B cell (primary cell): ENCODE data around the gene HTRA2. TPM values are rescaled to one million over a fixed set of nuclear protein-coding genes. Genes with fewer than 3 reads are reported as not detected.

Experiments
- ATAC-seq: fragments of 200-7000 bp; cut with Tn5 transposase; one replicate; pipeline ENCODE4 v1.10.0; 2021; ENCODE audit warnings: low read depth, mild to moderate bottlenecking, moderate number of reproducible peaks, moderate library complexity
- CTCF ChIA-PET: fragments of 350-600 bp; sonication (Branson Sonifier 250); formaldehyde crosslinking; loops from one replicate; lab custom pipeline; 2021; ENCODE audit warnings: antibody characterized with exemption, inconsistent platforms; lab: Charles Lee
- POLR2A ChIA-PET: fragments of 350-600 bp; sonication (Branson Sonifier 250); formaldehyde crosslinking; loops from one replicate; lab custom pipeline; 2021; ENCODE audit warnings: antibody characterized with exemption; lab: Charles Lee
- DNase-seq: peaks from one replicate; pipeline ENCODE4 v3.0.0; 2013
- H2AFZ ChIP-seq: 2 replicates; pipeline ENCODE4 v1.6.1; 2012; ENCODE audit warnings: mild to moderate bottlenecking, low read depth, low read length; ENCODE audit not compliant: insufficient read depth, poor library complexity, severe bottlenecking
- H3K27ac ChIP-seq, 2 donors: 1 replicate in 1 of 2; 2 replicates in 1 of 2; pipeline ENCODE4 v1.5.1; 2012 to 2013; ENCODE audit warnings: low read length in 2 of 2, mild to moderate bottlenecking in 2 of 2, moderate library complexity in 1 of 2
- H3K27me3 ChIP-seq, 4 experiments: fragments of 200-600 bp in 1 of 4; sonication (generic) in 1 of 4; replicated peaks in 1 of 4; 1 replicate in 2 of 4; 2 replicates in 2 of 4; pipeline versions ENCODE4 v1.6.1 to v1.7.0; 2013 to 2016; ENCODE audit warnings: low read length in 3 of 4, mild to moderate bottlenecking in 2 of 4, mixed read lengths in 1 of 4, moderate library complexity in 1 of 4; ENCODE audit not compliant: insufficient read depth in 4 of 4, control insufficient read depth in 3 of 4; ENCODE audit errors: control extremely low read depth in 1 of 4
- H3K36me3 ChIP-seq, 2 experiments: replicated peaks in 1 of 2; 1 replicate in 1 of 2; 2 replicates in 1 of 2; pipeline versions ENCODE4 v1.6.1 to v1.7.1; 2013; ENCODE audit warnings: low read length in 1 of 2; ENCODE audit not compliant: insufficient read depth in 2 of 2, control insufficient read depth in 1 of 2; ENCODE audit errors: control extremely low read depth in 1 of 2, extremely low read depth in 1 of 2
- H3K4me1 ChIP-seq, 2 donors: fragments of 200-600 bp in 1 of 2; sonication (generic) in 1 of 2; 1 replicate in 1 of 2; 2 replicates in 1 of 2; pipeline versions ENCODE4 v1.5.1 to v1.6.1; 2013 to 2017; ENCODE audit warnings: low read length in 2 of 2; ENCODE audit not compliant: control insufficient read depth in 2 of 2, insufficient read depth in 2 of 2
- H3K4me2 ChIP-seq: replicated peaks from 2 replicates; pipeline ENCODE3; 2012; ENCODE audit warnings: mild to moderate bottlenecking, low read depth, low read length; ENCODE audit not compliant: poor library complexity, severe bottlenecking
- H3K4me3 ChIP-seq, 5 experiments: fragments of 200-600 bp in 1 of 5; sonication (generic) in 1 of 5; 1 replicate in 3 of 5; 2 replicates in 2 of 5; pipeline versions ENCODE4 v1.5.1 to v1.7.0; 2011 to 2016; ENCODE audit warnings: low read length in 4 of 5, mild to moderate bottlenecking in 4 of 5, low read depth in 2 of 5, control low read depth in 1 of 5, moderate library complexity in 1 of 5; ENCODE audit not compliant: insufficient read depth in 1 of 5; ENCODE audit errors: control extremely low read depth in 1 of 5, extremely low read depth in 1 of 5
- H3K79me2 ChIP-seq: fragments of 200-600 bp; sonication (generic); one replicate; pipeline ENCODE4 v1.6.0; 2016; ENCODE audit warnings: low read length; ENCODE audit not compliant: control insufficient read depth, insufficient read depth
- H3K9ac ChIP-seq: fragments of 200-600 bp; sonication (generic); 2 replicates; pipeline ENCODE4 v1.6.1; 2017; ENCODE audit warnings: mild to moderate bottlenecking, low read length, moderate library complexity
- H3K9me3 ChIP-seq, 3 donors: one replicate each; pipeline versions ENCODE4 v1.6.1 to v1.7.1; 2013; ENCODE audit warnings: low read length in 2 of 3; ENCODE audit not compliant: control insufficient read depth in 2 of 3, insufficient read depth in 1 of 3; ENCODE audit errors: control extremely low read depth in 1 of 3
- H4K20me1 ChIP-seq: 2 replicates; pipeline ENCODE4 v1.6.0; 2012; ENCODE audit warnings: mild to moderate bottlenecking, low read length; ENCODE audit not compliant: insufficient read depth, control insufficient read depth, poor library complexity, severe bottlenecking
- H3K27ac Mint-ChIP-seq: one replicate; pipeline ENCODE4 v1.8.0; 2021; ENCODE audit warnings: mixed read lengths
- H3K27me3 Mint-ChIP-seq: one replicate; pipeline ENCODE4 v1.8.0; 2021; ENCODE audit warnings: mixed read lengths
- H3K4me1 Mint-ChIP-seq: one replicate; pipeline ENCODE4 v1.8.0; 2021; ENCODE audit warnings: mixed read lengths
- H3K4me3 Mint-ChIP-seq: one replicate; pipeline ENCODE4 v1.8.0; 2021; ENCODE audit warnings: mixed read lengths
- H3K9me3 Mint-ChIP-seq: one replicate; pipeline ENCODE4 v1.8.0; 2022; ENCODE audit warnings: mixed read lengths; ENCODE audit not compliant: insufficient read depth
- CTCF ChIP-seq: fragments of 200-600 bp; IDR thresholded peaks from one replicate; pipeline ENCODE4 v1.8.0; 2022; ENCODE audit warnings: antibody characterized with exemption, mild to moderate bottlenecking
- EZH2 ChIP-seq: IDR thresholded peaks from 2 replicates; pipeline ENCODE4 v1.6.1; 2012; ENCODE audit warnings: borderline replicate concordance, low read depth, mild to moderate bottlenecking, moderate library complexity, low read length; ENCODE audit not compliant: insufficient read depth, poor library complexity, severe bottlenecking
- WGBS: methylation state at CpG from one replicate; pipeline ENCODE4 v1.1.5; 2013; ENCODE audit warnings: missing lambda C conversion rate; ENCODE audit not compliant: insufficient coverage; 5-methylcytosine and 5-hydroxymethylcytosine counted together
- intact Hi-C: fragments of 100-400 bp; cut with micrococcal nuclease; formaldehyde crosslinking; loops from one replicate; pipeline ENCODE4 v1.10.0; 2022
- polyA plus RNA-seq: library from polyadenylated mRNA; depleted of rRNA; stranded (reverse); fragments of >200 nt; gene quantifications from 2 replicates; pipeline ENCODE4 v1.2.3, GENCODE V29; 2012
- total RNA-seq, 2 donors: library from RNA; stranded (reverse); fragments of 120-200 nt in 1 of 2; gene quantifications; 1 replicate in 1 of 2; 2 replicates in 1 of 2; pipeline versions ENCODE4 v1.2.3 to v1.2.4, GENCODE V29; 2013 to 2022

HTRA2 gene
- total and polyA plus RNA-seq, 2 donors (not counting 1 experiment from before 2014, with no cell fraction given), result 52.8 to 111 TPM

GRCh38 chr2:74530239-74531187 lies 780 bp downstream of the HTRA2 start:
- Histone ChIP-seq H4K20me1 (peaks cover 17% of the 10 kb centered on the region), H3K4me2 (peak overlapping the region; percentile 95), H3K4me3 (peak overlapping the region; percentile 62 to 98 (median 70)), H3K36me3 (peaks cover 0 to 47% of the 10 kb centered on the region in 2 experiments), H3K27me3 (no peaks in the 10 kb centered on the region), H3K9ac (peak overlapping the region; percentile 78), H2AFZ (peak overlapping the region; percentile 81), H3K79me2 (peaks cover 31% of the 10 kb centered on the region), H3K9me3 (no peaks in the 10 kb centered on the region), H3K4me1 (peaks cover 39 to 49% of the 10 kb centered on the region in 2 donors), H3K27ac (peak overlapping the region; percentile 84 to 90)
- under 1% methylated on average over 50 of the region's 54 CpGs for WGBS
- H3K4me3 Mint-ChIP-seq, result peak overlapping the region; percentile 97
- peak; percentile 77 for DNase-seq
- H3K4me1 Mint-ChIP-seq, result peaks cover 43% of the 10 kb centered on the region
- no peaks in the 10 kb centered on the region for H3K9me3 Mint-ChIP-seq
- no peaks in the 10 kb centered on the region for H3K27me3 Mint-ChIP-seq
- ChIA-PET POLR2A (interaction anchor here (0.9 to 2.7 kb wide), 14 partner anchors 9 to 1246 kb away, joined by 3 to 19 read pairs (median 6); partner anchors contain the start of genes CCDC142, FBXO41, INO80B and LBX2), CTCF (interaction anchor here (1.0 to 9.6 kb wide), 16 partner anchors 9 to 383 kb away, joined by 3 to 71 read pairs (median 6); partner anchors contain the start of genes BOLA3, CCDC142, INO80B and PCGF1)
- ATAC-seq, result peak; percentile 9
- peak overlapping the region; percentile 96 for H3K27ac Mint-ChIP-seq
- intact Hi-C loops, result loop anchor here (1.0 to 5.0 kb wide), 3 partner anchors 24 to 56 kb away; partner anchors contain the start of genes DOK1 and LBX2
- TF ChIP-seq EZH2, result no peak
- TF ChIP-seq CTCF, result no peak
